Activated CD4-positive, alpha-beta T cell treated with anti-CD3 and anti-CD28 coated beads, Interleukin-2, amount 50 U/mL, for 1 hour (primary cell): Measurements from ENCODE around the gene ACOT8.
"Not testable (repeated sequence)": the region's sequence is repeated elsewhere in the genome, so short reads cannot be mapped to it uniquely, and the experiment has no call there.

Source experiments
- DNase-seq: peaks from one replicate; pipeline ENCODE4 v3.0.0-alpha.2; 2020

ACOT8 gene

DNA sequence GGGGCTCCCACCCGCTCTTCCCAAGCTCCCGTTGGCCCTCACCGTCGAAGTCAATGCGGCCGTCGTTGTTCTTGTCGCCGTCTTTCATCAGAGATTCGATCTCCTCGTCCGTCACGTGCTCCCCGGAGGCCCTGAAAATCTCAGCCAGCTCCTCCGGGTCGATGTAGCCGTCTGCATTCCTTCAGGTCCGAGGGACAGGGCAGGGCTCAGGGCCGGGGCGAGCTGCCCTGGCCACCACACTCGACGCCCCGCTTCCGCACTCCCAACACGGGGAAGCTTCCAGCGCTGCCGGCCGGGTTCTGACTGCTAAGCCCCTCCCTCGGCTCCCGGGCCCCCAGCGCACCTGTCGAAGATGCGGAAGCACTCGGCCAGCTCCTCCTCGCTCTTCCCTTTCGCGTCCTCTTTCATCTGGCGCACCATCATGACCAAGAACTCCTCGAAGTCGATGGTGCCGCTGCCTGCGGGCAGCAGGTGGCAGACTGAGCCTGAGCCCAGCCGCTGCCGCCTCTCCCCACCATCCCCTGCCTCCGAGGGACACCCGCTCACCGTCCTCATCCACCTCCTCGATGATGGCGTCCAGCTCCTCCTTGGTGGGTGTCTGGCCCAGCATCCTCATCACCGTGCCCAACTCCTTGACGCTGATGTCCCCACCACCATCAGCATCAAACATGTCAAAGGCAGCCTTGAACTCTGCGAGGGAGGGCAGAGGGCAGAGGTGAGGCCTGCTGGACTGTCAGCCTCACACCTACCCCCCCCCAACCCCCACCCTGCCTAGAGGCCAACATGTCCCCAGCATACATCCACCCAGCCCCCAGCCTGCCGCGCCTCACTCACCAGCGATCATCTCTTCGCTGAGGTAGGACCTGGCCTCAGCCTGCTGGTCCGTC is 33.0 kb downstream of the ACOT8 start:
- DNase-seq: peak; percentile 46

DNA sequence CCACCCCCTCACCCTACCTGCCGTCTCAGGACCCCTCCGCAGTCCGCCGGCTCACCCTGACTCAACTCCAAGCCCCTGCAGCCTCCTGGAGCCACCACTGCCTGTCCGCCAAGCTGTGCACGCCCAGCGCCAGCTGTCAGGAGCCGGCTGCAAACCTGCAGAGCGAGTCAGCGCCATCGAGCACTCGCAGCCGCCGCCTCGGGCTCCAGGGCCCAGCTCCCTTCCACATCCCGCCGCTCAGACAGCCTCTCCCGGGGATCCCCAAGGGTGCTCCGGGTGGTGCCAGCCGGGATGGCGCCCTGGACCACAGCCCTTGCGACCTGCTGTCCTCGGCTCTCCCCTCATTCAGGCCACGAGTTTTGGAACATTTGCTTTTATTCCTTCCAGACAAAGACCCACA is 34.3 kb downstream of the ACOT8 start:
- DNase-seq: no peak

GRCh38 chr20:45821947-45822346 is 35.2 kb downstream of the ACOT8 start:
- no peak for DNase-seq

DNA sequence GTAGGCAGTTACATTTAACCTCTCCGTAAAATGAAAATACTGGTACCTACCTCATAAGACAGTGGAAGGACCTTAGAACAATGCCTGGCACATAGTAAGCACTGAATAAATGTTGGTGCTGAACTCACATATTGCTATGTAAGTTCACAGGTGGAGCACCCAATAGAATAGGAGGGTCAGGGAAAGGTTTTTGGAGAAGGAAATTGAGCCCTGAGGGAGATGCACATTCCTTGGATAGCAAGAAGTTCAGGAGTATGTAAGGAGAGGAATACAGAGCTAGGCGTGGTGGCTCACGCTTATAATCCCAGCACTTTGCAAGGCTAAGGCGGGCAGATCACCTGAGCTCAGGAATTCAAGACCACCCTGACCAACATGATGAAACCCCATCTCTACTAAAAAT is 37.7 kb downstream of the ACOT8 start:
- DNase-seq: no peak

DNA sequence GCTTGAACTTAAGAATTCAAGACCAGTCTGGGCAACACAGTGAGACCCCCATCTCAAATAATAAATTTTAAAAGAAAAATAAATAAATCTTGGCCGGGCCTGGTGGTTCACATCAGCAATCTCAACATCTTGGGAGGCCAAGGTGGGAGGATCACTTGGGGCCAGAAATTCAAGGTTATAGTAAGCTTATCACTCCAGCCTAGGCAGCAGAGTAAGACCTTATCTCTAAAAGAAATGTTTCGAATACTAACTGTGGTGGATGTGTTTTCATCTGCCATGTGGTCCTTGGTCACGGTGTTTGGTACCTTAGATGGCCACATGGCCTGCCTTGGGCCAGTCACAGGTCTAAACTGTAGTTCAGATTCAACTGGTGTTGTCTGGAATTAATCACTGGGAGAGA is 39.0 kb downstream of the ACOT8 start:
- DNase-seq: no peak

GRCh38 chr20:45817376-45818194 is 39.6 kb downstream of the ACOT8 start:
- DNase-seq: no peak

GRCh38 chr20:45816951-45817350 is 40.2 kb downstream of the ACOT8 start:
- no peak for DNase-seq

DNA sequence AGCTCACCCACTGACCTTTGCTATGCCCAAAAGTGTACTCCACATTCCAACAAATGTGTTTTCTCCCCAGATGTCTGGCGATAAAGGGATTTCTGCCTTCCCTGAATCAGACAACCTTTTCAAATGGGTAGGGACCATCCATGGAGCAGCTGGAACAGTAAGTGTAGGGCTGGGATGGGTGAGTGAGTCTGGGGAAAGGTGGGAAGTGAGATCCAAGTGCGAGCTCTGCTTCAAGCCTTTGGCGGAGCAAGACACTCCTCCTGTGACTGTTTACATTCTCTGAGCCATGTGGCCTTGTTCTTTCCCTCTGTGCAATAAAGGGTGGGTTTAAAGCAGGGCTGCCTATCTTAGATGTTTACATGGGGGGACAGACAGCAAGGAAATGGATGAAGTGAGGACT is 42.9 kb downstream of the ACOT8 start:
- DNase-seq: no peak

DNA sequence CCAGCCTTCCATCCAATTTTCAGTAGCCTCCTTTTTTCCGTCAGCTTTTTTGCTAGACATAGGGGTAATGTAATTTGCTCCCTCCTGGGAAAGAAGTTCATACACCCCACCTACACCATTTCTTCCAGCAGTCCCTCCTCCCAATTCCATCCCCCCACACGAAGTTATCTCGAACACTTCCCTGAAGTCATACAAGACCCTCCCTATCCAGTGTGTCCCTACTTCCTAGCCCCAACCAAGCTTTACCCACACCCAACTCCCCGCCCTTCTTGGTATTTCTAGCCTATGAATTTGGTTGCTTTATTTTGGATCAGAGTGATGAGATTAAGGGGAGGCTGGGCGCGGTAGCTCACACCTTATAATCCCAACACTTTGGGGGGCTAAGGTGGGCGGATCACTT is 43.7 kb downstream of the ACOT8 start:
- DNase-seq: no peak

GRCh38 chr20:45813006-45813340 is 44.2 kb downstream of the ACOT8 start:
- DNase-seq: no peak

- DNase-seq: peak; percentile 90
These were observed 44.8 kb downstream of the ACOT8 start, which contains the start of gene UBE2C for GRCh38 chr20:45812157-45813005. Gene UBE2C, plus strand, starts transcription at chr20:45812644. Its CDS starts 52 bp downstream, at chr20:45812696.

- DNase-seq: no peak
These were observed 46.8 kb downstream of the ACOT8 start for GRCh38 chr20:45810191-45810970.

DNA sequence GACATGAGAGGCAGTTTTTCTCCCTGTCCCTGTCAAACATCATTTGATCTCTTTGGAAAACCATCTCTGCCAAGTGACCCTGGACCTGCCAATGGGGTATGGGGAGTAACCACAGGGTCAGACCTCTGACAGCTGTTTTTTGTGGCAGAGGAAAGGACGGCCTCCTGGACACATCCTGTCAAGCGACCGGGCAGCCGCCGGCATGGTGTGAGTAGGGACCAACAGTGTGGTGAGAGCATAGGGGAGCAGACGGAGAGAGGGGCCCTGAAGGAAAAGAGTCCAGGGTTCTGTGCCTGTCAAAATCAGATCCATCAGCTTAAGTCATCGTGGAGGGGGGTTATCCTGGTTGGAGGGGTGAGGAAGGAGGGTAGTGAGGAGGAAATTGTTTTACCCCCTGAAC is 55.3 kb downstream of the ACOT8 start:
- no peak for DNase-seq

GRCh38 chr20:45798935-45799642 is 58.1 kb downstream of the ACOT8 start:
- DNase-seq: peak; percentile 59

DNA sequence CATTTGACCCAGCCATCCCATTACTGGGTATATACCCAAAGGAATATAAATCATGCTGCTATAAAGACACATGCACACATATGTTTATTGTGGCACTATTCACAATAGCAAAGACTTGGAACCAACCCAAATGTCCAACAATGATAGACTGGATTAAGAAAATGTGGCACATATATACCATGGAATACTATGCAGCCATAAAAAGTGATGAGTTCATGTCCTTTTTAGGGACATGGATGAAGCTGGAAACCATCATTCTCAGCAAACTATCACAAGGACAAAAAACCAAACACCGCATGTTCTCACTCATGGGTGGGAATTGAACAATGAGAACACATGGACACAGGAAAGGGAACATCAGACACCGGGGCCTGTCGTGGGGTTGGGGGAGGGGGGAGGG is 59.2 kb downstream of the ACOT8 start:
- not testable (repeated sequence) for DNase-seq

- DNase-seq: not testable (repeated sequence)
These were observed 59.7 kb downstream of the ACOT8 start for GRCh38 chr20:45797510-45797909.

- DNase-seq: no peak
These were observed 60.7 kb downstream of the ACOT8 start for GRCh38 chr20:45796337-45797065.

GRCh38 chr20:45792317-45793118 is 64.7 kb downstream of the ACOT8 start:
- DNase-seq: no peak
